ENCODE measurements around the gene OSBP2. TPM values are rescaled to one million over a fixed set of nuclear protein-coding genes. Genes with fewer than 3 reads are reported as not detected.

OSBP2 gene
- total and polyA plus RNA-seq, 2 of the 13 experiments (the other 11 are each of a cell fraction or from before 2014, with no cell fraction given), result 5.0 to 7.7 TPM

- TF ChIP-seq ZNF558 (CRISPR knock-in tag; IDR thresholded peaks at IDR 0.05; ENCODE audit: borderline replicate concordance), result no peak
- TF ChIP-seq CENPX (CRISPR knock-in tag; IDR thresholded peaks at IDR 0.05), result no peak
- TF ChIP-seq KLF6 (CRISPR knock-in tag; IDR thresholded peaks at IDR 0.05), result no peak
- TF ChIP-seq LCORL (IDR thresholded peaks at IDR 0.05), result no peak
- TF ChIP-seq LCORL (CRISPR knock-in tag; IDR thresholded peaks at IDR 0.05), result peak; percentile 57; the same call in 1 of the 2 replicates
- peak; percentile 93 for TF ChIP-seq HIC2 (CRISPR knock-in tag; IDR thresholded peaks at IDR 0.05; ENCODE audit: low read depth)
- no peak for TF ChIP-seq ARNT (IDR thresholded peaks at IDR 0.05)
- TF ChIP-seq, protein P1, sequence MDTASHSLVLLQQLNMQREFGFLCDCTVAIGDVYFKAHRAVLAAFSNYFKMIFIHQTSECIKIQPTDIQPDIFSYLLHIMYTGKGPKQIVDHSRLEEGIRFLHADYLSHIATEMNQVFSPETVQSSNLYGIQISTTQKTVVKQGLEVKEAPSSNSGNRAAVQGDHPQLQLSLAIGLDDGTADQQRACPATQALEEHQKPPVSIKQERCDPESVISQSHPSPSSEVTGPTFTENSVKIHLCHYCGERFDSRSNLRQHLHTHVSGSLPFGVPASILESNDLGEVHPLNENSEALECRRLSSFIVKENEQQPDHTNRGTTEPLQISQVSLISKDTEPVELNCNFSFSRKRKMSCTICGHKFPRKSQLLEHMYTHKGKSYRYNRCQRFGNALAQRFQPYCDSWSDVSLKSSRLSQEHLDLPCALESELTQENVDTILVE (CRISPR knock-in tag; IDR thresholded peaks at IDR 0.05), result no peak
- TF ChIP-seq, protein P2, sequence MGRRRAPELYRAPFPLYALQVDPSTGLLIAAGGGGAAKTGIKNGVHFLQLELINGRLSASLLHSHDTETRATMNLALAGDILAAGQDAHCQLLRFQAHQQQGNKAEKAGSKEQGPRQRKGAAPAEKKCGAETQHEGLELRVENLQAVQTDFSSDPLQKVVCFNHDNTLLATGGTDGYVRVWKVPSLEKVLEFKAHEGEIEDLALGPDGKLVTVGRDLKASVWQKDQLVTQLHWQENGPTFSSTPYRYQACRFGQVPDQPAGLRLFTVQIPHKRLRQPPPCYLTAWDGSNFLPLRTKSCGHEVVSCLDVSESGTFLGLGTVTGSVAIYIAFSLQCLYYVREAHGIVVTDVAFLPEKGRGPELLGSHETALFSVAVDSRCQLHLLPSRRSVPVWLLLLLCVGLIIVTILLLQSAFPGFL (CRISPR knock-in tag; IDR thresholded peaks at IDR 0.05), result no peak
- no peak for TF ChIP-seq TBP (CRISPR knock-in tag; IDR thresholded peaks at IDR 0.05)
- no peak for TF ChIP-seq ZNF567 (CRISPR knock-in tag; IDR thresholded peaks at IDR 0.05; ENCODE audit: borderline replicate concordance)
- no peak for TF ChIP-seq ZNF251 (CRISPR knock-in tag; IDR thresholded peaks at IDR 0.05)
Observed at GRCh38 chr22:30881361-30882183, 186.9 kb downstream of the OSBP2 start (continued).
